Epithelial cell of prostate (primary cell): Measurements from ENCODE around the gene TSPAN12.
"Not testable (repeated sequence)": the region's sequence is repeated elsewhere in the genome, so short reads cannot be mapped to it uniquely, and the experiment has no call there.

Experiments
- DNase-seq: peaks from one replicate; pipeline ENCODE4 v3.0.0-alpha.2; 2011; ENCODE audit warnings: low read depth, low spot score
- H3K27ac ChIP-seq: fragments of 450-650 bp; 2 replicates; pipeline ENCODE4 v1.5.1; 2017; ENCODE audit warnings: mild to moderate bottlenecking

TSPAN12 gene

GRCh38 chr7:120857588-120858573 lies at the start of gene TSPAN12:
TSS of gene TSPAN12 (minus strand) at chr7:120858144. CDS start at chr7:120856763, 1,381 bp downstream.
- DNase-seq: no peak
- H3K27ac ChIP-seq: no peak within 1 kb of the TSS

- H3K27ac ChIP-seq: no peak overlapping the region
- no peak for DNase-seq
These were observed 41.0 kb upstream of the TSPAN12 start for GRCh38 chr7:120898715-120899499.

- not testable (repeated sequence) for H3K27ac ChIP-seq, DNase-seq
These were observed 37.3 kb upstream of the TSPAN12 start for GRCh38 chr7:120895253-120895652.

GRCh38 chr7:120885602-120886001 lies 27.7 kb upstream of the TSPAN12 start:
- not testable (repeated sequence) for H3K27ac ChIP-seq, DNase-seq

- no peak for DNase-seq
- no peak overlapping the region for H3K27ac ChIP-seq
These were observed 19.8 kb upstream of the TSPAN12 start for GRCh38 chr7:120877701-120878100.

- H3K27ac ChIP-seq: no peak overlapping the region
- no peak for DNase-seq
These were observed 19.0 kb upstream of the TSPAN12 start for GRCh38 chr7:120876922-120877321.

- DNase-seq: no peak
These were observed 16.8 kb upstream of the TSPAN12 start for GRCh38 chr7:120874722-120875121.

GRCh38 chr7:120874016-120874415 lies 16.1 kb upstream of the TSPAN12 start:
- no peak for DNase-seq
- no peak overlapping the region for H3K27ac ChIP-seq

More at GRCh38 chr7:120874722-120875121, 16.8 kb upstream of the TSPAN12 start:
- H3K27ac ChIP-seq: no peak overlapping the region

- no peak overlapping the region for H3K27ac ChIP-seq
- DNase-seq: no peak
These were observed 15.5 kb upstream of the TSPAN12 start for GRCh38 chr7:120873401-120873800.

- no peak for DNase-seq
- H3K27ac ChIP-seq: no peak overlapping the region
These were observed 11.8 kb upstream of the TSPAN12 start for GRCh38 chr7:120869700-120870099.

- no peak overlapping the region for H3K27ac ChIP-seq
- DNase-seq: no peak
These were observed 10.0 kb upstream of the TSPAN12 start for GRCh38 chr7:120867932-120868331.

- H3K27ac ChIP-seq: no peak overlapping the region
- no peak for DNase-seq
These were observed 7.4 kb upstream of the TSPAN12 start for GRCh38 chr7:120865191-120865981.

- no peak overlapping the region for H3K27ac ChIP-seq
- DNase-seq: no peak
These were observed 6.4 kb upstream of the TSPAN12 start for GRCh38 chr7:120864141-120864900.

- no peak for DNase-seq
These were observed 5.1 kb upstream of the TSPAN12 start for GRCh38 chr7:120862987-120863590.

GRCh38 chr7:120860156-120860555 lies 2.2 kb upstream of the TSPAN12 start:
- no peak for DNase-seq
- no peak overlapping the region for H3K27ac ChIP-seq

More at GRCh38 chr7:120862987-120863590, 5.1 kb upstream of the TSPAN12 start:
- H3K27ac ChIP-seq: no peak overlapping the region

- H3K27ac ChIP-seq: no peak overlapping the region
- DNase-seq: no peak
These were observed 1.5 kb upstream of the TSPAN12 start for GRCh38 chr7:120859459-120859858.

GRCh38 chr7:120856621-120857352 lies 1.2 kb downstream of the TSPAN12 start:
- DNase-seq: no peak
- H3K27ac ChIP-seq: no peak overlapping the region

- no peak overlapping the region for H3K27ac ChIP-seq
- DNase-seq: no peak
These were observed 1.7 kb downstream of the TSPAN12 start for GRCh38 chr7:120856198-120856597.
